Measurements from ENCODE around the gene ZSCAN30. TPM values are rescaled to one million over a fixed set of nuclear protein-coding genes. Genes with fewer than 3 reads are reported as not detected.

The ZSCAN30 gene
- total RNA-seq, 1 experiment from 2014 or later, result 12.1 TPM

GRCh38 chr18:35246831-35247230 is 43.2 kb downstream of the ZSCAN30 start:
- Histone ChIP-seq H3K9me3 (ENCODE audit: control insufficient read depth, insufficient read depth, low read depth, low read length) (peaks cover 55% of the 10 kb centered on the region), H3K4me3 (ENCODE audit: low read depth in 2 of 2, low read length in 2 of 2) (no peak overlapping the region), H3K36me3 (ENCODE audit: control insufficient read depth, insufficient read depth, low read length) (peaks cover 3% of the 10 kb centered on the region; the same call in 1 of the 2 replicates), H3K27me3 (ENCODE audit: control insufficient read depth, insufficient read depth, low read length) (no peaks in the 10 kb centered on the region), H3K27ac (ENCODE audit: low read length) (no peak overlapping the region), H3K4me1 (ENCODE audit: control insufficient read depth, insufficient read depth, low read length) (no peaks in the 10 kb centered on the region)
- in situ Hi-C loops (cut with HindIII; ENCODE audit: low pct_unique_long_range_greater_than_20kb, low sequenced_read_pairs), result no loop called here
- no peak for ATAC-seq
- BruUV-seq (replicated peaks), result no TSS peak
- ChIA-PET POLR2A (no interaction called here), CTCF (no interaction called here)
- no peak for DNase-seq (ENCODE audit: low read depth, low spot score)
- intact Hi-C loops (cut with micrococcal nuclease; ENCODE audit: unreplicated experiment), result loop anchor here (10.0 kb wide), 1 partner anchor 58 kb away; no protein-coding TSS in a partner anchor
- TF ChIP-seq REST (IDR thresholded peaks at IDR 0.05; ENCODE audit: insufficient read depth in 1 of 2, low read depth in 2 of 2, low read length in 1 of 2) (no peak), TCF7L2 (IDR thresholded peaks at IDR 0.05; ENCODE audit: low read depth, low read length) (no peak), POLR2AphosphoS5 (IDR thresholded peaks at IDR 0.05; ENCODE audit: low read depth, low read length) (no peak), SIN3A (IDR thresholded peaks at IDR 0.05; ENCODE audit: borderline replicate concordance, insufficient read depth, low read depth, low read length) (no peak)
- TF ChIP-seq, protein P1, sequence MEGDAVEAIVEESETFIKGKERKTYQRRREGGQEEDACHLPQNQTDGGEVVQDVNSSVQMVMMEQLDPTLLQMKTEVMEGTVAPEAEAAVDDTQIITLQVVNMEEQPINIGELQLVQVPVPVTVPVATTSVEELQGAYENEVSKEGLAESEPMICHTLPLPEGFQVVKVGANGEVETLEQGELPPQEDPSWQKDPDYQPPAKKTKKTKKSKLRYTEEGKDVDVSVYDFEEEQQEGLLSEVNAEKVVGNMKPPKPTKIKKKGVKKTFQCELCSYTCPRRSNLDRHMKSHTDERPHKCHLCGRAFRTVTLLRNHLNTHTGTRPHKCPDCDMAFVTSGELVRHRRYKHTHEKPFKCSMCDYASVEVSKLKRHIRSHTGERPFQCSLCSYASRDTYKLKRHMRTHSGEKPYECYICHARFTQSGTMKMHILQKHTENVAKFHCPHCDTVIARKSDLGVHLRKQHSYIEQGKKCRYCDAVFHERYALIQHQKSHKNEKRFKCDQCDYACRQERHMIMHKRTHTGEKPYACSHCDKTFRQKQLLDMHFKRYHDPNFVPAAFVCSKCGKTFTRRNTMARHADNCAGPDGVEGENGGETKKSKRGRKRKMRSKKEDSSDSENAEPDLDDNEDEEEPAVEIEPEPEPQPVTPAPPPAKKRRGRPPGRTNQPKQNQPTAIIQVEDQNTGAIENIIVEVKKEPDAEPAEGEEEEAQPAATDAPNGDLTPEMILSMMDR (IDR thresholded peaks at IDR 0.05), result no peak

GRCh38 chr18:35245719-35246317 is 44.2 kb downstream of the ZSCAN30 start:
- H3K36me3 ChIP-seq (ENCODE audit: control insufficient read depth, insufficient read depth, low read length), result peaks cover 7% of the 10 kb centered on the region; the same call in 1 of the 2 replicates
- TF ChIP-seq POLR2AphosphoS5 (IDR thresholded peaks at IDR 0.05; ENCODE audit: low read depth, low read length) (no peak), TCF7L2 (IDR thresholded peaks at IDR 0.05; ENCODE audit: low read depth, low read length) (no peak), REST (IDR thresholded peaks at IDR 0.05; ENCODE audit: insufficient read depth in 1 of 2, low read depth in 2 of 2, low read length in 1 of 2) (no peak), SIN3A (IDR thresholded peaks at IDR 0.05; ENCODE audit: borderline replicate concordance, insufficient read depth, low read depth, low read length) (no peak)
- TF ChIP-seq, protein P1 (IDR thresholded peaks at IDR 0.05), result no peak
- ChIA-PET POLR2A (interaction anchor here (0.6 kb wide), 1 partner anchor 157 kb away, joined by 3 read pairs; no protein-coding TSS in a partner anchor), CTCF (no interaction called here)
- H3K9me3 ChIP-seq (ENCODE audit: control insufficient read depth, insufficient read depth, low read depth, low read length), result peaks cover 60% of the 10 kb centered on the region
- intact Hi-C loops (cut with micrococcal nuclease; ENCODE audit: unreplicated experiment) (loop anchor here (10.0 kb wide), 1 partner anchor 59 kb away; no protein-coding TSS in a partner anchor), in situ Hi-C loops (cut with HindIII; ENCODE audit: low pct_unique_long_range_greater_than_20kb, low sequenced_read_pairs) (no loop called here)
- no peaks in the 10 kb centered on the region for H3K4me1 ChIP-seq (ENCODE audit: control insufficient read depth, insufficient read depth, low read length)
- no peak for ATAC-seq
- no TSS peak for BruUV-seq (replicated peaks)
- H3K27me3 ChIP-seq (ENCODE audit: control insufficient read depth, insufficient read depth, low read length), result no peaks in the 10 kb centered on the region
- no peak overlapping the region for H3K27ac ChIP-seq (ENCODE audit: low read length)
- no peak for DNase-seq (ENCODE audit: low read depth, low spot score)
- no peak overlapping the region for H3K4me3 ChIP-seq (ENCODE audit: low read depth in 2 of 2, low read length in 2 of 2)

Measured in Panc1 (cell line).